MM.1S (cell line): ENCODE measurements around the gene ALG8.

Experiments used
- DNase-seq: peaks from one replicate; pipeline ENCODE4 v3.0.0-alpha.2; 2015
- H2AFZ ChIP-seq: fragments of 300-600 bp; sonication (generic); 2 replicates; pipeline ENCODE4 v1.6.0; 2016; ENCODE audit warnings: antibody characterized with exemption, low read length
- H3F3A ChIP-seq: fragments of 300-600 bp; sonication (generic); 2 replicates; pipeline ENCODE4 v1.6.1; 2016; ENCODE audit warnings: mild to moderate bottlenecking, antibody characterized with exemption, low read length, moderate library complexity, mixed read lengths; ENCODE audit not compliant: insufficient read depth
- H3K27ac ChIP-seq: fragments of 300-600 bp; sonication (generic); 2 replicates; pipeline ENCODE4 v1.5.1; 2016; ENCODE audit warnings: mild to moderate bottlenecking, low read length
- H3K27me3 ChIP-seq: fragments of 300-600 bp; sonication (generic); replicated peaks from 2 replicates; pipeline ENCODE4 v1.6.0; 2016; ENCODE audit warnings: low read length; ENCODE audit not compliant: insufficient read depth
- H3K36me3 ChIP-seq: fragments of 300-600 bp; sonication (generic); replicated peaks from 2 replicates; pipeline ENCODE4 v1.6.1; 2016; ENCODE audit warnings: mild to moderate bottlenecking, low read length, mixed read lengths; ENCODE audit not compliant: insufficient read depth
- H3K4me1 ChIP-seq: fragments of 300-600 bp; sonication (generic); 2 replicates; pipeline ENCODE4 v1.6.1; 2016; ENCODE audit warnings: low read length, mixed read lengths
- H3K4me2 ChIP-seq: fragments of 300-600 bp; sonication (generic); 2 replicates; pipeline ENCODE4 v1.6.0; 2016; ENCODE audit warnings: low read depth, low read length
- H3K4me3 ChIP-seq: fragments of 300-600 bp; sonication (generic); 2 replicates; pipeline ENCODE4 v1.5.1; 2016; ENCODE audit warnings: low read length, mixed read lengths
- H3K79me2 ChIP-seq: fragments of 300-600 bp; sonication (generic); 2 replicates; pipeline ENCODE4 v1.6.1; 2016; ENCODE audit warnings: mixed run types, low read length, mixed read lengths
- H3K9ac ChIP-seq: fragments of 300-600 bp; sonication (generic); 2 replicates; pipeline ENCODE4 v1.6.1; 2016; ENCODE audit warnings: low read length, mixed read lengths
- H3K9me2 ChIP-seq: fragments of 300-600 bp; sonication (generic); replicated peaks from 2 replicates; pipeline ENCODE4 v1.6.1; 2016; ENCODE audit warnings: mild to moderate bottlenecking, low read length, mixed read lengths; ENCODE audit not compliant: insufficient read depth
- H3K9me3 ChIP-seq: fragments of 300-600 bp; sonication (generic); replicated peaks from 2 replicates; pipeline ENCODE4 v1.6.1; 2016; ENCODE audit warnings: mild to moderate bottlenecking, low read length, mixed read lengths; ENCODE audit not compliant: insufficient read depth
- H4K20me1 ChIP-seq: fragments of 300-600 bp; sonication (generic); 2 replicates; pipeline ENCODE4 v1.6.1; 2016; ENCODE audit warnings: mild to moderate bottlenecking, low read length, moderate library complexity, mixed read lengths; ENCODE audit not compliant: insufficient read depth
- EZH2 ChIP-seq: fragments of 300-600 bp; sonication (generic); optimal IDR thresholded peaks from 2 replicates; pipeline ENCODE3; 2017; ENCODE audit warnings: low read depth, mild to moderate bottlenecking, antibody characterized with exemption, low read length, mixed read lengths
- EZH2phosphoT487 ChIP-seq: fragments of 300-600 bp; sonication (generic); IDR thresholded peaks from 2 replicates; pipeline ENCODE4 v1.6.1; 2018; ENCODE audit warnings: antibody characterized with exemption, low read length
- TF ChIP-seq, protein P1 (sequence below): fragments of 300-600 bp; sonication (generic); IDR thresholded peaks from 2 replicates; pipeline ENCODE4 v1.5.1; 2016; ENCODE audit warnings: antibody characterized with exemption, low read length, mixed read lengths

ALG8 gene

GRCh38 chr11:78111298-78111697 is 28.1 kb downstream of the ALG8 start:
- H4K20me1 ChIP-seq = no peaks in the 10 kb centered on the region
- H3K36me3 ChIP-seq = no peaks in the 10 kb centered on the region
- no peak for TF ChIP-seq EZH2
- TF ChIP-seq, protein P1, sequence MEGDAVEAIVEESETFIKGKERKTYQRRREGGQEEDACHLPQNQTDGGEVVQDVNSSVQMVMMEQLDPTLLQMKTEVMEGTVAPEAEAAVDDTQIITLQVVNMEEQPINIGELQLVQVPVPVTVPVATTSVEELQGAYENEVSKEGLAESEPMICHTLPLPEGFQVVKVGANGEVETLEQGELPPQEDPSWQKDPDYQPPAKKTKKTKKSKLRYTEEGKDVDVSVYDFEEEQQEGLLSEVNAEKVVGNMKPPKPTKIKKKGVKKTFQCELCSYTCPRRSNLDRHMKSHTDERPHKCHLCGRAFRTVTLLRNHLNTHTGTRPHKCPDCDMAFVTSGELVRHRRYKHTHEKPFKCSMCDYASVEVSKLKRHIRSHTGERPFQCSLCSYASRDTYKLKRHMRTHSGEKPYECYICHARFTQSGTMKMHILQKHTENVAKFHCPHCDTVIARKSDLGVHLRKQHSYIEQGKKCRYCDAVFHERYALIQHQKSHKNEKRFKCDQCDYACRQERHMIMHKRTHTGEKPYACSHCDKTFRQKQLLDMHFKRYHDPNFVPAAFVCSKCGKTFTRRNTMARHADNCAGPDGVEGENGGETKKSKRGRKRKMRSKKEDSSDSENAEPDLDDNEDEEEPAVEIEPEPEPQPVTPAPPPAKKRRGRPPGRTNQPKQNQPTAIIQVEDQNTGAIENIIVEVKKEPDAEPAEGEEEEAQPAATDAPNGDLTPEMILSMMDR = no peak
- TF ChIP-seq EZH2phosphoT487 = no peak
- H2AFZ ChIP-seq = no peak overlapping the region
- no peak overlapping the region for H3K4me3 ChIP-seq
- H3K79me2 ChIP-seq = no peaks in the 10 kb centered on the region
- no peak overlapping the region for H3K9ac ChIP-seq
- H3K4me1 ChIP-seq = no peaks in the 10 kb centered on the region
- DNase-seq = no peak
- H3K4me2 ChIP-seq = no peak overlapping the region
- H3K27ac ChIP-seq = no peak overlapping the region
- no peaks in the 10 kb centered on the region for H3F3A ChIP-seq
- no peaks in the 10 kb centered on the region for H3K9me2 ChIP-seq
- no peaks in the 10 kb centered on the region for H3K9me3 ChIP-seq
- H3K27me3 ChIP-seq = no peaks in the 10 kb centered on the region

DNA sequence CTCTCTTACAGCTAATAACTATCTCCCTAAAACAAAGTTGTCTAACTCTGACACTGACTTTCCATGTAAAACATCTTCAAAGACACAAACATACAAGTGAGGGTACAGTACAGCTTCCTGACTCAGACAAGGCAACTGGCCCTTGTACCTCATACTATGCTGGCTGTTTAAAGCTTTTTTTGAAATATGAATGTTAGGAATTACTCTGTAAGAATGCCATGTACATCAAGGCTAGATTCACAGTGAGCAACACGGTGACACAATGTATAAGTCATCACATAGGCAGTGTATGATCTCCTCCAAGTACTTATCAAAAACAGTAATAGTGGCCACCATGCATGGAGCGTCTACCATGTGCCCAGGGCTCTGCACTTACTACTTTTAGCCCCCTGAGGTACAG is 28.6 kb downstream of the ALG8 start:
- TF ChIP-seq, protein P1 = no peak
- TF ChIP-seq EZH2phosphoT487 (no peak), EZH2 (no peak)
- H3K79me2 ChIP-seq = no peaks in the 10 kb centered on the region
- H3K9ac ChIP-seq = no peak overlapping the region
- no peaks in the 10 kb centered on the region for H3F3A ChIP-seq
- H2AFZ ChIP-seq = no peak overlapping the region
- no peaks in the 10 kb centered on the region for H4K20me1 ChIP-seq
- H3K27ac ChIP-seq = no peak overlapping the region
- H3K27me3 ChIP-seq = no peaks in the 10 kb centered on the region
- H3K4me3 ChIP-seq = no peak overlapping the region
- DNase-seq = no peak
- H3K9me2 ChIP-seq = no peaks in the 10 kb centered on the region
- H3K36me3 ChIP-seq = no peaks in the 10 kb centered on the region
- no peak overlapping the region for H3K4me2 ChIP-seq
- H3K4me1 ChIP-seq = no peaks in the 10 kb centered on the region
- no peaks in the 10 kb centered on the region for H3K9me3 ChIP-seq

DNA sequence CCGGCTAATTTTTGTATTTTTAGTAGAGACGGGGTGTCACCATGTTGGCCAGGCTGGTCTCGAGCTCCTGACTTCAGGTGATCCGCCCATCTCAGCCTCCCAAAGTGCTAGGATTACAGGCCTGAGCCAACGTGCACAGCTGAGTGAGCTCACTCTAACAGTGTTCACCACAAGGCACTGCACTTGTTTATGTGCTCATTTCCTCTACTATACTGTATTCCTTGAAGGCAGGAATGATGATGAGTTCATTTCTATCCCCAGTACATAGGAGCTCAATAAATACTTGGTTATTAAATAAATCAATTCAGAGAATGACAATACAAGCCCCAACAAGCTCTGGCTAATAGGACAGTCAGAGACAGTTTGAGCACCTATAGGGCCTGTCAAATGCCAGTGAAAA is 29.1 kb downstream of the ALG8 start:
- no peak for TF ChIP-seq EZH2
- no peak for TF ChIP-seq EZH2phosphoT487
- H3K4me3 ChIP-seq = no peak overlapping the region
- no peak overlapping the region for H2AFZ ChIP-seq
- H3K9me3 ChIP-seq = no peaks in the 10 kb centered on the region
- no peaks in the 10 kb centered on the region for H3K36me3 ChIP-seq
- H3K27me3 ChIP-seq = no peaks in the 10 kb centered on the region
- H4K20me1 ChIP-seq = no peaks in the 10 kb centered on the region
- no peaks in the 10 kb centered on the region for H3K4me1 ChIP-seq
- H3K79me2 ChIP-seq = no peaks in the 10 kb centered on the region
- H3K9ac ChIP-seq = no peak overlapping the region
- no peak overlapping the region for H3K4me2 ChIP-seq
- H3F3A ChIP-seq = no peaks in the 10 kb centered on the region
- no peak overlapping the region for H3K27ac ChIP-seq
- no peak for DNase-seq
- no peaks in the 10 kb centered on the region for H3K9me2 ChIP-seq

DNA sequence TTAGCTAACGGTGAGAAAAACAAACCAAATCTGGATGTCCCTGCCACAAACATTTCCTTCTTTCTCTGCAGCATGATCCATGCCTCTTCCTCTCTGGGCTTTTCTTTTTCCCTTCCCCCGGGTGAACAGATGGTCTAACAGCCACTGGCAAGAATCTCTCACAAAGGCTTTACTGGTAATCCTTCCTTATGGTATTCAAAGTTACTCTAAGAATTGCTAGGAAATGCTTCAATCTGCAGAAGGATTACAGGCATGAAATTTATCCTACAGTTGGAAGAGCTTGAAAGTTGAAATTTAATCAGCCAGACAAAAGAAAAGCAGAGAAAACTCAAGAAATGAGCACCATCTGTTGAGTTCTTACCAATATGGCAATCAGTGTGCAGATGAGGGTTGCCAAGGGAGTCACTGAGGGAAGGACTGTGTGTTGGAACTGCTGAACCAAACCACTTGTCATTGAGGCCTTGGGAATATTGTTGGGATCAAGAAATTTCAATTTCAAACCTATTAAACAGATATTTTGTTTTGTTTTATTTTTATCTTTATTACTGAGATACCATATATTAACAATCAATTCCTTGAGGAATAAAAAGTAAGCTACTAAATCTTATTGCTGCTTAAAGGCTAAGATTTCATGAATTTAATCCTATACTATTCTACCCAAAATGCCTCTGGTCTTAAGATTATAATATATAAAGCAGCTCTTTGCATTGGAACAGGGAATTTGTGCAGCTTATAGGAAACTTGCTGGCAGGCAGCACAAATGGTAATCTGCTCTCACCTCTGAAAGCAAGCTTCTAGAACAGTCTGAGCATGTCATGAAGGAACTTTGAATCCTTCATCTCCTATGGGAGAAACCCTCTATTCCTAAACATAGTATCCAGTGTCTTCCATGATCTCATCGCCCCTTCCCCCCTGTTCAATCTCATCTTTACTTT is 30.1 kb downstream of the ALG8 start:
- Histone ChIP-seq H3K27ac (no peak overlapping the region), H3K4me3 (no peak overlapping the region), H3K9me2 (no peaks in the 10 kb centered on the region), H3K36me3 (no peaks in the 10 kb centered on the region; the same call in 1 of the 2 replicates), H3K9ac (no peak overlapping the region), H3K4me1 (no peaks in the 10 kb centered on the region), H3K9me3 (no peaks in the 10 kb centered on the region), H3K4me2 (no peak overlapping the region), H2AFZ (no peak overlapping the region), H3K27me3 (no peaks in the 10 kb centered on the region), H3K79me2 (no peaks in the 10 kb centered on the region), H3F3A (no peaks in the 10 kb centered on the region), H4K20me1 (no peaks in the 10 kb centered on the region)
- TF ChIP-seq EZH2phosphoT487 = no peak
- TF ChIP-seq EZH2 = no peak
- TF ChIP-seq, protein P1 = no peak
- no peak for DNase-seq
